Keratinocyte (primary cell): ENCODE results near the gene DHX57.

Source experiments
- CTCF ChIP-seq, 3 experiments: IDR thresholded peaks in 1 of 3; conservative IDR thresholded peaks in 1 of 3; optimal IDR thresholded peaks in 1 of 3; 2 replicates in 2 of 3; 3 replicates in 1 of 3; pipeline versions ENCODE3 to v1.5.1; 2011; ENCODE audit warnings: low read length in 3 of 3, mild to moderate bottlenecking in 3 of 3, moderate library complexity in 2 of 3, control low read depth in 1 of 3, inconsistent platforms in 1 of 3; ENCODE audit not compliant: insufficient read depth in 2 of 3; ENCODE audit errors: extremely low read depth in 1 of 3
- EZH2 ChIP-seq: IDR thresholded peaks from one replicate; pipeline ENCODE4 v1.6.1; 2012; ENCODE audit warnings: inconsistent platforms, mild to moderate bottlenecking, low read length, moderate library complexity

DNA sequence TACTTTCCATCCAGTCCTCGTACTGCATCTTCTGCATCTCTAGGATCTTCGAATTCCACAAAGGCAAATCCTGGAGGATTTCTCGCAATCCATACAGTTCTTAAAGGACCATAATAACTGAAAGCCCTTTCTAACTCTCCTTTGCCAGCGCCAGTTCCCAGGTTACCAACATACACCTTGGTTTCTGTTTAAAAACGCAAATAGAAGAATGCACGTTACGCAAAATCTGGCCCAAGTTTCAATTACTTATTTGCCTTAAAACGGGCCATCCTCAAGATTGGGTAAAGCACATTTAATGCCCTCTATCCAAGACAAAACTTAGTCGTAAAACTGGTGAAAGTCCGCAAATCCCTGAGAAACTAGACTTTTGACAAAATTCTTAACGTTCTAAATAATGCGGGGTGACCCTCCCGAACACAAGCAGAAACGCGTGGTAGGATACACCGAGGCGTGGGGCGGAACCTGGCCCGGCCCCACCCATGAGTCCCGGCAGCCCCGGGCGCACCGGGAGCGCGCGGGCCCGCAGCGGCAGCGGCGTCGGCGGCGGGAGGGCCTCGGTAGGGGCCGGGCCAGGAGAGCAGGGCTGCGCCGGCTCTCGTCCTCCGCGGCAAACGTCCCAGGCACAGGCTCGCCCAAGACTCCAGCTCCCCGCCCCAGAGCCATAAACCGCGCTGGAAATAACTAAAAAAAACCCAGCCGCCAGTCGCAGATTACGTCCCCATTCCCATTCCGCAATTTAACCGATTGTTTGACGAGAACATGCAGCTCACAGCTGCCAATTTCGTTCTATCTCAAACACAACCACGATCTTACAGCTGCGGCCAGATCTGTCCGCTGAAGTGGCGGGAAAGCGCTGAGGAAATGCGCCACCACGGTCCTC, 125.5 kb downstream of the DHX57 start:
- TF ChIP-seq CTCF (optimal IDR thresholded peaks at IDR 0.05 in 1 of 3, IDR thresholded peaks at IDR 0.05 in 1 of 3, conservative IDR thresholded peaks at IDR 0.05 in 1 of 3; ENCODE audit: extremely low read depth in 1 of 3, insufficient read depth in 2 of 3, low read length in 3 of 3) = no peak
- TF ChIP-seq EZH2 = no peak
